Measurements from ENCODE around the gene SEMA4F. TPM values are rescaled to one million over a fixed set of nuclear protein-coding genes. Genes with fewer than 3 reads are reported as not detected.

The SEMA4F gene
- polyA plus RNA-seq, 1 donor (not counting 4 experiments of a cell fraction or from before 2014, with no cell fraction given) = 8.0 TPM

GRCh38 chr2:74673826-74674528 is 19.9 kb downstream of the SEMA4F start:
- H3K27me3 ChIP-seq (ENCODE audit: control insufficient read depth, extremely low read depth, insufficient read depth, low read length) = no peaks in the 10 kb centered on the region
- H2AFZ ChIP-seq (ENCODE audit: control insufficient read depth, low read length) = no peak overlapping the region
- FAIRE-seq = no peak
- no peaks in the 10 kb centered on the region for H4K20me1 ChIP-seq (ENCODE audit: control insufficient read depth, extremely low read depth, insufficient read depth, low read length)
- dilution Hi-C loops (cut with MboI; ENCODE audit: extremely low pct_ligation_motif_present, low sequenced_read_pairs) = no loop called here
- H3K9ac ChIP-seq (ENCODE audit: control insufficient read depth, extremely low read depth, insufficient read depth, low read length) = no peak overlapping the region
- no peaks in the 10 kb centered on the region for H3K9me3 ChIP-seq (ENCODE audit: control insufficient read depth, low read depth, low read length)
- H3K79me2 ChIP-seq (ENCODE audit: control insufficient read depth, insufficient read depth, low read length) = no peaks in the 10 kb centered on the region
- no peak overlapping the region for H3K27ac ChIP-seq (ENCODE audit: control insufficient read depth, insufficient read depth, low read length)
- TF ChIP-seq EZH2 (IDR thresholded peaks at IDR 0.05; ENCODE audit: low read length) (no peak), CTCF (optimal IDR thresholded peaks at IDR 0.05 in 1 of 3, IDR thresholded peaks at IDR 0.05 in 1 of 3, conservative IDR thresholded peaks at IDR 0.05 in 1 of 3; ENCODE audit: extremely low read depth in 1 of 3, insufficient read depth in 2 of 3, low read length in 3 of 3) (no peak)
- no peak overlapping the region for H3K4me3 ChIP-seq (ENCODE audit: control insufficient read depth in 2 of 3, extremely low read depth in 1 of 3, insufficient read depth in 2 of 3, low read depth in 1 of 3, low read length in 3 of 3)
- H3K4me1 ChIP-seq (ENCODE audit: control insufficient read depth, extremely low read depth, insufficient read depth, low read length) = peaks cover 5% of the 10 kb centered on the region
- no peaks in the 10 kb centered on the region for H3K9me1 ChIP-seq (ENCODE audit: control insufficient read depth, extremely low read depth, insufficient read depth, low read length)
- H3K36me3 ChIP-seq (ENCODE audit: control insufficient read depth in 2 of 2, extremely low read depth in 1 of 2, insufficient read depth in 2 of 2, low read length in 2 of 2) = peaks cover 0 to 7% of the 10 kb centered on the region in 2 experiments
- DNase-seq (ENCODE audit: low read depth, low spot score) = no peak
- no peak overlapping the region for H3K4me2 ChIP-seq (ENCODE audit: control insufficient read depth, extremely low read depth, insufficient read depth, low read depth, low read length)

- H3K9ac ChIP-seq (ENCODE audit: control insufficient read depth, extremely low read depth, insufficient read depth, low read length) = no peak overlapping the region
- no peaks in the 10 kb centered on the region for H4K20me1 ChIP-seq (ENCODE audit: control insufficient read depth, extremely low read depth, insufficient read depth, low read length)
- no peak overlapping the region for H3K4me2 ChIP-seq (ENCODE audit: control insufficient read depth, extremely low read depth, insufficient read depth, low read depth, low read length)
- no peaks in the 10 kb centered on the region for H3K27me3 ChIP-seq (ENCODE audit: control insufficient read depth, extremely low read depth, insufficient read depth, low read length)
- H3K4me3 ChIP-seq (ENCODE audit: control insufficient read depth in 2 of 3, extremely low read depth in 1 of 3, insufficient read depth in 2 of 3, low read depth in 1 of 3, low read length in 3 of 3) = no peak overlapping the region
- DNase-seq (ENCODE audit: low read depth, low spot score) = no peak
- dilution Hi-C loops (cut with MboI; ENCODE audit: extremely low pct_ligation_motif_present, low sequenced_read_pairs) = no loop called here
- no peak for TF ChIP-seq EZH2 (IDR thresholded peaks at IDR 0.05; ENCODE audit: low read length)
- peak; percentile 10 to 39 (median 35) for TF ChIP-seq CTCF (optimal IDR thresholded peaks at IDR 0.05 in 1 of 3, IDR thresholded peaks at IDR 0.05 in 1 of 3, conservative IDR thresholded peaks at IDR 0.05 in 1 of 3; ENCODE audit: extremely low read depth in 1 of 3, insufficient read depth in 2 of 3, low read length in 3 of 3)
- H3K27ac ChIP-seq (ENCODE audit: control insufficient read depth, insufficient read depth, low read length) = no peak overlapping the region
- no peaks in the 10 kb centered on the region for H3K79me2 ChIP-seq (ENCODE audit: control insufficient read depth, insufficient read depth, low read length)
- peaks cover 0 to 11% of the 10 kb centered on the region in 2 experiments for H3K36me3 ChIP-seq (ENCODE audit: control insufficient read depth in 2 of 2, extremely low read depth in 1 of 2, insufficient read depth in 2 of 2, low read length in 2 of 2)
- no peaks in the 10 kb centered on the region for H3K9me1 ChIP-seq (ENCODE audit: control insufficient read depth, extremely low read depth, insufficient read depth, low read length)
- no peaks in the 10 kb centered on the region for H3K9me3 ChIP-seq (ENCODE audit: control insufficient read depth, low read depth, low read length)
- no peak overlapping the region for H2AFZ ChIP-seq (ENCODE audit: control insufficient read depth, low read length)
- peaks cover 5% of the 10 kb centered on the region for H3K4me1 ChIP-seq (ENCODE audit: control insufficient read depth, extremely low read depth, insufficient read depth, low read length)
- no peak for FAIRE-seq
Observed at GRCh38 chr2:74675090-74675489, 21.0 kb downstream of the SEMA4F start.

All from keratinocyte (primary cell).